K562 (cell line): Measurements from ENCODE around the gene SORCS2. TPM values are rescaled to one million over a fixed set of nuclear protein-coding genes. Genes with fewer than 3 reads are reported as not detected.

Source experiments
- ATAC-seq: fragments of 200-7000 bp; cut with Tn5 transposase; 3 replicates; pipeline ENCODE4 v1.9.1; 2020; ENCODE audit warnings: moderate library complexity
- BruUV-seq: library from RNA; stranded (reverse); fragments of 400-500 nt; replicated peaks from 2 replicates; lab custom pipeline; 2021; lab: Mats Ljungman, UMichigan
- CTCF ChIA-PET: fragments of 300-600 bp; formaldehyde crosslinking; extraction: SDS; loops from one replicate; lab custom pipeline; 2021; ENCODE audit warnings: low intra/inter-chr PET ratio; lab: Yijun Ruan, JAX
- POLR2A ChIA-PET: fragments of 300-600, 350-650 bp; sonication (Branson Sonifier 250); formaldehyde crosslinking; extraction: SDS; loops from one replicate; lab custom pipeline; 2021; ENCODE audit warnings: antibody characterized with exemption, inconsistent platforms; lab: Yijun Ruan, JAX
- DNase-seq, 4 experiments: peaks; one replicate each; pipeline versions ENCODE4 v3.0.0 to v3.0.0-alpha.2; 2011 to 2018; ENCODE audit warnings: low spot score in 3 of 4, mixed read lengths in 3 of 4; ENCODE audit errors: extremely low read depth in 1 of 4
- FAIRE-seq: peaks from 2 replicates; lab custom pipeline; 2011; peaks lifted over from hg19 to GRCh38; lab: Jason Lieb, UNC
- H2AFZ ChIP-seq: 2 replicates; pipeline ENCODE4 v1.6.0; 2011; ENCODE audit warnings: low read depth, low read length, control low read depth, inconsistent platforms
- H3K27ac ChIP-seq: fragments of 200-600 bp; 3 replicates; pipeline ENCODE4 v1.8.0; 2011; ENCODE audit warnings: low read depth, mild to moderate bottlenecking, control low read depth, inconsistent platforms, low read length, moderate library complexity, mixed read lengths; ENCODE audit errors: extremely low read depth
- H3K27me3 ChIP-seq, 2 experiments: fragments of 300-600 bp in 1 of 2; 2 replicates in 1 of 2; 3 replicates in 1 of 2; pipeline versions ENCODE4 v1.6.0 to v1.8.0; 2011; ENCODE audit warnings: inconsistent platforms in 2 of 2, low read length in 2 of 2, mild to moderate bottlenecking in 1 of 2, mixed read lengths in 1 of 2, moderate library complexity in 1 of 2; ENCODE audit not compliant: control insufficient read depth in 2 of 2, insufficient read depth in 2 of 2
- H3K36me3 ChIP-seq: fragments of 300-600 bp; 3 replicates; pipeline ENCODE4 v1.8.0; 2011; ENCODE audit warnings: mild to moderate bottlenecking, low read length, inconsistent platforms; ENCODE audit not compliant: control insufficient read depth, insufficient read depth
- H3K4me1 ChIP-seq, 2 experiments: fragments of 200-600 bp in 1 of 2; replicated peaks in 1 of 2; 2 replicates in 1 of 2; 3 replicates in 1 of 2; pipeline versions ENCODE4 v1.5.1 to v1.8.0; 2011; ENCODE audit warnings: inconsistent platforms in 2 of 2, low read length in 2 of 2, mild to moderate bottlenecking in 1 of 2, mixed read lengths in 1 of 2, moderate library complexity in 1 of 2; ENCODE audit not compliant: control insufficient read depth in 2 of 2, insufficient read depth in 2 of 2
- H3K4me2 ChIP-seq: 2 replicates; pipeline ENCODE4 v1.6.1; 2011; ENCODE audit warnings: low read length, control low read depth, inconsistent platforms, mixed read lengths; ENCODE audit not compliant: insufficient read depth
- H3K4me3 ChIP-seq: fragments of 200-600 bp; sonication (generic), shearing (Covaris generic); 2 replicates; pipeline ENCODE4 v1.5.1; 2016; ENCODE audit warnings: control low read depth, inconsistent platforms
- H3K79me2 ChIP-seq: fragments of 200-600 bp; 3 replicates; pipeline ENCODE4 v1.8.0; 2011; ENCODE audit warnings: low read length, inconsistent platforms; ENCODE audit not compliant: control insufficient read depth, insufficient read depth
- H3K9ac ChIP-seq, 2 experiments: 2 replicates each; pipeline versions ENCODE4 v1.6.0 to v1.6.1; 2011; ENCODE audit warnings: low read depth in 2 of 2, low read length in 2 of 2, control low read depth in 1 of 2, inconsistent platforms in 1 of 2, mild to moderate bottlenecking in 1 of 2, mixed read lengths in 1 of 2; ENCODE audit not compliant: insufficient read depth in 1 of 2
- H3K9me1 ChIP-seq: one replicate; pipeline ENCODE4 v1.6.0; 2011; ENCODE audit warnings: inconsistent platforms, mild to moderate bottlenecking, low read length, moderate library complexity; ENCODE audit not compliant: control insufficient read depth, insufficient read depth
- H3K9me3 ChIP-seq: replicated peaks from 2 replicates; pipeline ENCODE4 v1.5.1; 2011; ENCODE audit warnings: low read depth, low read length, inconsistent platforms; ENCODE audit not compliant: control insufficient read depth, insufficient read depth
- H4K20me1 ChIP-seq: replicated peaks from 2 replicates; pipeline ENCODE4 v1.6.1; 2011; ENCODE audit warnings: low read length, inconsistent platforms, mixed read lengths; ENCODE audit not compliant: control insufficient read depth, insufficient read depth
- CHD2 ChIP-seq: IDR thresholded peaks from 2 replicates; pipeline ENCODE4 v1.6.1; 2011; ENCODE audit warnings: low read depth, low read length
- FOSL1 ChIP-seq: fragments of 200-800 bp; sonication (Bioruptor generic); conservative IDR thresholded peaks from 2 replicates; pipeline ENCODE4 v1.6.1; 2016; ENCODE audit warnings: missing genetic modification characterization, missing compliant biosample characterization
- FOXA1 ChIP-seq: fragments of 450-650 bp; IDR thresholded peaks from 2 replicates; pipeline ENCODE4 v1.6.1; 2016; ENCODE audit warnings: mild to moderate bottlenecking, borderline replicate concordance
- FOXP4 ChIP-seq: sonication (generic); formaldehyde crosslinking; IDR thresholded peaks from 2 replicates; pipeline ENCODE4 v1.8.0; 2022; ENCODE audit warnings: mild to moderate bottlenecking, missing genetic modification reagents, borderline replicate concordance
- MBD2 ChIP-seq: sonication (generic); IDR thresholded peaks from 2 replicates; pipeline ENCODE4 v1.6.1; 2016; ENCODE audit warnings: low read depth, borderline replicate concordance
- PCBP2 ChIP-seq: fragments of 200-400 bp; formaldehyde crosslinking; IDR thresholded peaks from 2 replicates; pipeline ENCODE4 v1.6.1; 2018; ENCODE audit warnings: low read length, low read depth, mild to moderate bottlenecking, moderate library complexity; ENCODE audit not compliant: poor library complexity, severe bottlenecking
- SMC3 ChIP-seq: conservative IDR thresholded peaks from 2 replicates; pipeline ENCODE4 v1.6.1; 2011; ENCODE audit warnings: low read depth, low read length, improper control_type of control experiment; ENCODE audit not compliant: insufficient read depth
- SRF ChIP-seq, 2 experiments: fragments of 250-450, 450-650 bp in 1 of 2; sonication (Bioruptor Pico) in 1 of 2; sonication (generic) in 1 of 2; formaldehyde crosslinking; IDR thresholded peaks; 2 replicates each; pipeline versions ENCODE4 v1.5.0 to v1.5.1; 2020 to 2022; ENCODE audit warnings: mild to moderate bottlenecking in 1 of 2, missing genetic modification reagents in 1 of 2
- ZNF586 ChIP-seq: fragments of 450-650 bp; formaldehyde crosslinking; conservative IDR thresholded peaks from 2 replicates; pipeline ENCODE4 v1.4.0; 2020; ENCODE audit warnings: mild to moderate bottlenecking, moderate library complexity
- WGBS: fragments of 100-300 bp; shearing (Covaris generic); methylation state at CpG from one replicate; pipeline ENCODE4 v1.1.6; 2016; ENCODE audit warnings: low coverage, mixed read lengths; ENCODE audit not compliant: insufficient coverage; ENCODE audit errors: missing lambda C conversion rate; 5-methylcytosine and 5-hydroxymethylcytosine counted together
- in situ Hi-C: fragments of 300-500 bp; cut with MboI; formaldehyde crosslinking; loops from 4 replicates; pipeline ENCODE4 v1.15.0; 2018; ENCODE audit warnings: inconsistent platforms, mixed read lengths
- intact Hi-C: fragments of 100-400 bp; cut with micrococcal nuclease; formaldehyde crosslinking; loops from 2 replicates; pipeline ENCODE4 v1.14.2; 2022
- polyA plus RNA-seq, 8 experiments: library from polyadenylated mRNA; depleted of rRNA in 4 of 8; stranded (reverse) in 5 of 8; unstranded in 3 of 8; fragments of >200 nt; fragmentation: Nextera tagmentation in 2 of 8; fragmentation: Illumina TruSeq in 1 of 8; extraction: Ambion mirVana in 2 of 8; extraction: Trizol in 1 of 8; gene quantifications; 2 replicates each; pipeline versions ENCODE4 v1.2.1 to v1.2.3, GENCODE V29; 2011 to 2014; ENCODE audit warnings: inconsistent platforms in 1 of 8, missing spikeins in 1 of 8
- total RNA-seq, 7 experiments: library from RNA; depleted of rRNA in 6 of 7; stranded (reverse); fragments of >200 nt in 6 of 7; fragmentation: Illumina TruSeq in 2 of 7; extraction: Trizol in 2 of 7; gene quantifications; 2 replicates each; pipeline versions ENCODE4 v1.2.1 to v1.2.3, GENCODE V29; 2011 to 2021; ENCODE audit warnings: low replicate concordance in 1 of 7
- TF ChIP-seq, protein P1 (sequence below): sonication (generic); formaldehyde crosslinking; IDR thresholded peaks from 2 replicates; pipeline ENCODE4 v1.8.1; 2023; ENCODE audit warnings: missing genetic modification reagents, mild to moderate bottlenecking, borderline replicate concordance
- TF ChIP-seq, protein P2 (sequence below): fragments of 200-800 bp; sonication (Bioruptor generic); IDR thresholded peaks from 2 replicates; pipeline ENCODE4 v1.6.1; 2017; ENCODE audit warnings: missing genetic modification characterization, missing compliant biosample characterization
- TF ChIP-seq, protein P3 (sequence below): fragments of 250-450 bp; sonication (Bioruptor Pico); IDR thresholded peaks from 2 replicates; pipeline ENCODE4 v1.5.1; 2021; ENCODE audit warnings: mild to moderate bottlenecking

SORCS2 gene
- total and polyA plus RNA-seq, 9 of the 15 experiments (the other 6 are each of a cell fraction or from before 2014, with no cell fraction given): not detected

DNA sequence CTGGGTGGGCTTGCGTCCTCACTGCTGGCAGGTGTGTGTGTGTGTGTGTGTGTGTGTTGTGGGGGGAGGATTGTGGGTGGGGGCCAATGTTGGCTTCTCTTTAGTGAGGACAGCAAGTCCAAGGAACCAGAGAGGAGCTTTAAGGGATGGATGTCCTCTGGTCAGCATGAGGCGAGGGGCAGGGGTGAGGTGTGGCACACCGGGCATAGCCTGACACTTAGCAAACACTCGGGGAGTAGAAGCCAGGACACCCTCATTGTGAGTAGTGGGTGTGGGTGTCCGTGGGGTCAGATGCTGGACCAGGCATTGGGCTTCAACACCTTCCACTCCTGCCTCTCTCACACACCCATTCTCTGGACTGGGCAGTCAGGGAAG is 2.8 kb downstream of the SORCS2 start:
- Histone ChIP-seq H3K27me3 (peaks cover 7 to 44% of the 10 kb centered on the region in 2 experiments; a peak in 3 of 5 replicates), H2AFZ (no peak overlapping the region), H3K9me1 (no peaks in the 10 kb centered on the region), H3K4me3 (no peak overlapping the region), H3K27ac (no peak overlapping the region), H3K4me1 (peaks cover 0 to 10% of the 10 kb centered on the region in 2 experiments; a peak in 2 of 5 replicates), H3K79me2 (no peaks in the 10 kb centered on the region), H4K20me1 (peaks cover 9% of the 10 kb centered on the region; the same call in 1 of the 2 replicates), H3K9ac (no peak overlapping the region), H3K9me3 (no peaks in the 10 kb centered on the region), H3K4me2 (no peak overlapping the region), H3K36me3 (no peaks in the 10 kb centered on the region)
- ChIA-PET CTCF (no interaction called here), POLR2A (interaction anchor here (0.8 kb wide), 1 partner anchor 9 kb away, joined by 3 read pairs; no protein-coding TSS in a partner anchor)
- WGBS: 0% methylated on average over 4 of the region's 5 CpGs
- DNase-seq (no peak), ATAC-seq (no peak), FAIRE-seq (no peak)
- in situ Hi-C loops (no loop called here), intact Hi-C loops (loop anchor here (5.0 to 10.0 kb wide), 3 partner anchors 100 to 610 kb away; no protein-coding TSS in a partner anchor)
- BruUV-seq: no TSS peak
- TF ChIP-seq FOXA1 (no peak), PCBP2 (no peak), CHD2 (no peak), ZNF586 (CRISPR knock-in tag) (no peak), MBD2 (no peak), SMC3 (no peak), FOXP4 (CRISPR knock-in tag) (no peak), FOSL1 (no peak), SRF (CRISPR knock-in tag; IDR thresholded peaks at IDR 0.05) (no peak)
- TF ChIP-seq, protein P1, sequence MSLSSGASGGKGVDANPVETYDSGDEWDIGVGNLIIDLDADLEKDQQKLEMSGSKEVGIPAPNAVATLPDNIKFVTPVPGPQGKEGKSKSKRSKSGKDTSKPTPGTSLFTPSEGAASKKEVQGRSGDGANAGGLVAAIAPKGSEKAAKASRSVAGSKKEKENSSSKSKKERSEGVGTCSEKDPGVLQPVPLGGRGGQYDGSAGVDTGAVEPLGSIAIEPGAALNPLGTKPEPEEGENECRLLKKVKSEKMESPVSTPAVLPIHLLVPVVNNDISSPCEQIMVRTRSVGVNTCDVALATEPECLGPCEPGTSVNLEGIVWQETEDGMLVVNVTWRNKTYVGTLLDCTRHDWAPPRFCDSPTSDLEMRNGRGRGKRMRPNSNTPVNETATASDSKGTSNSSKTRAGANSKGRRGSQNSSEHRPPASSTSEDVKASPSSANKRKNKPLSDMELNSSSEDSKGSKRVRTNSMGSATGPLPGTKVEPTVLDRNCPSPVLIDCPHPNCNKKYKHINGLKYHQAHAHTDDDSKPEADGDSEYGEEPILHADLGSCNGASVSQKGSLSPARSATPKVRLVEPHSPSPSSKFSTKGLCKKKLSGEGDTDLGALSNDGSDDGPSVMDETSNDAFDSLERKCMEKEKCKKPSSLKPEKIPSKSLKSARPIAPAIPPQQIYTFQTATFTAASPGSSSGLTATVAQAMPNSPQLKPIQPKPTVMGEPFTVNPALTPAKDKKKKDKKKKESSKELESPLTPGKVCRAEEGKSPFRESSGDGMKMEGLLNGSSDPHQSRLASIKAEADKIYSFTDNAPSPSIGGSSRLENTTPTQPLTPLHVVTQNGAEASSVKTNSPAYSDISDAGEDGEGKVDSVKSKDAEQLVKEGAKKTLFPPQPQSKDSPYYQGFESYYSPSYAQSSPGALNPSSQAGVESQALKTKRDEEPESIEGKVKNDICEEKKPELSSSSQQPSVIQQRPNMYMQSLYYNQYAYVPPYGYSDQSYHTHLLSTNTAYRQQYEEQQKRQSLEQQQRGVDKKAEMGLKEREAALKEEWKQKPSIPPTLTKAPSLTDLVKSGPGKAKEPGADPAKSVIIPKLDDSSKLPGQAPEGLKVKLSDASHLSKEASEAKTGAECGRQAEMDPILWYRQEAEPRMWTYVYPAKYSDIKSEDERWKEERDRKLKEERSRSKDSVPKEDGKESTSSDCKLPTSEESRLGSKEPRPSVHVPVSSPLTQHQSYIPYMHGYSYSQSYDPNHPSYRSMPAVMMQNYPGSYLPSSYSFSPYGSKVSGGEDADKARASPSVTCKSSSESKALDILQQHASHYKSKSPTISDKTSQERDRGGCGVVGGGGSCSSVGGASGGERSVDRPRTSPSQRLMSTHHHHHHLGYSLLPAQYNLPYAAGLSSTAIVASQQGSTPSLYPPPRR (CRISPR knock-in tag): no peak
- TF ChIP-seq, protein P2, sequence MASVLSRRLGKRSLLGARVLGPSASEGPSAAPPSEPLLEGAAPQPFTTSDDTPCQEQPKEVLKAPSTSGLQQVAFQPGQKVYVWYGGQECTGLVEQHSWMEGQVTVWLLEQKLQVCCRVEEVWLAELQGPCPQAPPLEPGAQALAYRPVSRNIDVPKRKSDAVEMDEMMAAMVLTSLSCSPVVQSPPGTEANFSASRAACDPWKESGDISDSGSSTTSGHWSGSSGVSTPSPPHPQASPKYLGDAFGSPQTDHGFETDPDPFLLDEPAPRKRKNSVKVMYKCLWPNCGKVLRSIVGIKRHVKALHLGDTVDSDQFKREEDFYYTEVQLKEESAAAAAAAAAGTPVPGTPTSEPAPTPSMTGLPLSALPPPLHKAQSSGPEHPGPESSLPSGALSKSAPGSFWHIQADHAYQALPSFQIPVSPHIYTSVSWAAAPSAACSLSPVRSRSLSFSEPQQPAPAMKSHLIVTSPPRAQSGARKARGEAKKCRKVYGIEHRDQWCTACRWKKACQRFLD (CRISPR knock-in tag): no peak
- TF ChIP-seq, protein P3, sequence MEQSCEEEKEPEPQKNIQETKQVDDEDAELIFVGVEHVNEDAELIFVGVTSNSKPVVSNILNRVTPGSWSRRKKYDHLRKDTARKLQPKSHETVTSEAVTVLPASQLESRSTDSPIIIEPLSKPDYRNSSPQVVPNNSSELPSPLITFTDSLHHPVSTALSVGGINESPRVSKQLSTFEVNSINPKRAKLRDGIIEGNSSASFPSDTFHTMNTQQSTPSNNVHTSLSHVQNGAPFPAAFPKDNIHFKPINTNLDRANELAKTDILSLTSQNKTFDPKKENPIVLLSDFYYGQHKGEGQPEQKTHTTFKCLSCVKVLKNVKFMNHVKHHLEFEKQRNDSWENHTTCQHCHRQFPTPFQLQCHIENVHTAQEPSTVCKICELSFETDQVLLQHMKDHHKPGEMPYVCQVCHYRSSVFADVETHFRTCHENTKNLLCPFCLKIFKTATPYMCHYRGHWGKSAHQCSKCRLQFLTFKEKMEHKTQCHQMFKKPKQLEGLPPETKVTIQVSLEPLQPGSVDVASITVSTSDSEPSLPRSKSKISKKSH (CRISPR knock-in tag): no peak
